GM23338 (cell line): ENCODE data around the gene KRTAP4-6.
"Not testable (repeated sequence)": the region's sequence is repeated elsewhere in the genome, so short reads cannot be mapped to it uniquely, and the experiment has no call there.

Experiments used
- CREB1 ChIP-seq: fragments of 250-450 bp; sonication (Bioruptor Pico); IDR thresholded peaks from 2 replicates; pipeline ENCODE4 v1.5.0; 2020; ENCODE audit warnings: low read depth, mild to moderate bottlenecking, moderate library complexity
- CTCF ChIP-seq, 2 experiments: fragments of 200-600 bp in 1 of 2; sonication (generic) in 1 of 2; conservative IDR thresholded peaks; 2 replicates each; pipeline versions ENCODE4 v1.5.1 to v1.6.1; 2016 to 2017; ENCODE audit warnings: antibody characterized with exemption in 2 of 2, low read depth in 2 of 2, mild to moderate bottlenecking in 2 of 2, moderate library complexity in 1 of 2
- ETS1 ChIP-seq: IDR thresholded peaks from 2 replicates; pipeline ENCODE4 v1.6.1; 2016; ENCODE audit warnings: antibody characterized with exemption
- EZH2 ChIP-seq: fragments of 200-600 bp; sonication (generic); IDR thresholded peaks from one replicate; pipeline ENCODE4 v1.8.0; 2017; ENCODE audit warnings: antibody characterized with exemption, mild to moderate bottlenecking, low read depth; ENCODE audit not compliant: unreplicated experiment
- POLR2AphosphoS5 ChIP-seq: IDR thresholded peaks from 2 replicates; pipeline ENCODE4 v1.6.1; 2016; ENCODE audit warnings: antibody characterized with exemption, low read depth
- REST ChIP-seq: IDR thresholded peaks from one replicate; pipeline ENCODE4 v1.6.1; 2018; ENCODE audit warnings: antibody characterized with exemption; ENCODE audit not compliant: unreplicated experiment

- not testable (repeated sequence) for TF ChIP-seq CREB1 (CRISPR knock-in tag); CTCF (conservative IDR thresholded peaks at IDR 0.05; ENCODE audit: low read depth in 2 of 2); POLR2AphosphoS5; EZH2; REST; ETS1
These were observed 19.8 kb upstream of the KRTAP4-6 start for GRCh38 chr17:41160190-41160589.
